ENCODE data around the gene DYRK3. TPM values are rescaled to one million over a fixed set of nuclear protein-coding genes. Genes with fewer than 3 reads are reported as not detected.

The DYRK3 gene
- total RNA-seq, 1 donor: 27.7 TPM

GRCh38 chr1:206685334-206685768, 50.0 kb downstream of the DYRK3 start:
- TF ChIP-seq CTCF (IDR thresholded peaks at IDR 0.05; ENCODE audit: insufficient read depth, low read length): no peak
- peak; percentile 25 for DNase-seq (ENCODE audit: low read depth)
- peak overlapping the region; percentile 90 for H3K4me3 ChIP-seq (ENCODE audit: low read depth, low read length)

- peak overlapping the region; percentile 90 for H3K4me3 ChIP-seq (ENCODE audit: low read depth, low read length)
- TF ChIP-seq CTCF (IDR thresholded peaks at IDR 0.05; ENCODE audit: insufficient read depth, low read length): no peak
- peak; percentile 75 for DNase-seq (ENCODE audit: low read depth)
Measured at GRCh38 chr1:206685769-206686477, 50.6 kb downstream of the DYRK3 start.

- no peak for TF ChIP-seq CTCF (IDR thresholded peaks at IDR 0.05; ENCODE audit: insufficient read depth, low read length)
- no peak for DNase-seq (ENCODE audit: low read depth)
- H3K4me3 ChIP-seq (ENCODE audit: low read depth, low read length): peak overlapping the region; percentile 90
Measured at GRCh38 chr1:206686478-206687249, 51.3 kb downstream of the DYRK3 start.

- TF ChIP-seq CTCF (IDR thresholded peaks at IDR 0.05; ENCODE audit: insufficient read depth, low read length): no peak
- peak overlapping the region; percentile 90 for H3K4me3 ChIP-seq (ENCODE audit: low read depth, low read length)
- DNase-seq (ENCODE audit: low read depth): no peak
Measured at GRCh38 chr1:206687251-206687914, 52.0 kb downstream of the DYRK3 start.

- DNase-seq (ENCODE audit: low read depth): peak; percentile 49
- no peak for TF ChIP-seq CTCF (IDR thresholded peaks at IDR 0.05; ENCODE audit: insufficient read depth, low read length)
- H3K4me3 ChIP-seq (ENCODE audit: low read depth, low read length): peak overlapping the region; percentile 18
Measured at GRCh38 chr1:206687915-206688442, 52.6 kb downstream of the DYRK3 start.

GRCh38 chr1:206690516-206690915, 55.2 kb downstream of the DYRK3 start:
- H3K4me3 ChIP-seq (ENCODE audit: low read depth, low read length): no peak overlapping the region
- no peak for DNase-seq (ENCODE audit: low read depth)
- TF ChIP-seq CTCF (IDR thresholded peaks at IDR 0.05; ENCODE audit: insufficient read depth, low read length): no peak
